ENCODE measurements around the gene DGKD. TPM values are rescaled to one million over a fixed set of nuclear protein-coding genes. Genes with fewer than 3 reads are reported as not detected.

Gene DGKD
- total RNA-seq, 1 experiment from 2014 or later: 52.0 TPM

- BruUV-seq (replicated peaks): no TSS peak
- H3K4me2 ChIP-seq (ENCODE audit: low read length): no peak overlapping the region
- H3K4me1 ChIP-seq (ENCODE audit: control insufficient read depth in 1 of 2, insufficient read depth in 2 of 2, low read length in 2 of 2): 0 out of 4 replicates have a peak, but pooled peaks cover 0 to 4% of the 10 kb centered on the region in 2 experiments
- no peak for TF ChIP-seq EZH2phosphoT487 (IDR thresholded peaks at IDR 0.05; ENCODE audit: borderline replicate concordance)
- TF ChIP-seq YY1 (IDR thresholded peaks at IDR 0.05; ENCODE audit: extremely low read depth, insufficient replicate concordance, low read depth, low read length): no peak
- TF ChIP-seq EZH2 (IDR thresholded peaks at IDR 0.05): no peak
- no peak for TF ChIP-seq SRF (IDR thresholded peaks at IDR 0.05; ENCODE audit: low read depth)
- no peak for TF ChIP-seq EGR1 (IDR thresholded peaks at IDR 0.05; ENCODE audit: low read depth)
- no peak for TF ChIP-seq SIN3A (IDR thresholded peaks at IDR 0.05; ENCODE audit: low read depth)
- TF ChIP-seq CBX3 (IDR thresholded peaks at IDR 0.05; ENCODE audit: low read depth): no peak
- no peak for TF ChIP-seq ELF1 (IDR thresholded peaks at IDR 0.05; ENCODE audit: borderline replicate concordance, low read depth)
- H3K9me3 ChIP-seq (ENCODE audit: control insufficient read depth in 1 of 2, insufficient read depth in 1 of 2, low read depth in 1 of 2, low read length in 2 of 2): no peaks in the 10 kb centered on the region
- peaks cover 85% of the 10 kb centered on the region for H3K79me2 ChIP-seq (ENCODE audit: insufficient read depth, low read length)
- intact Hi-C loops (cut with micrococcal nuclease): no loop called here
- H4K20me1 ChIP-seq (ENCODE audit: insufficient read depth): no peaks in the 10 kb centered on the region
- ChIA-PET CTCF (no interaction called here), POLR2A (no interaction called here), RAD21 (ENCODE audit: low non-redundant PET in 1 of 2, low total read pairs in 2 of 2, uncharacterized antibody in 2 of 2, unreplicated experiment in 2 of 2) (no interaction called here)
- H2AFZ ChIP-seq (ENCODE audit: low read depth, low read length, poor library complexity, severe bottlenecking): no peak overlapping the region
- no peak overlapping the region for H3K4me3 ChIP-seq (replicated peaks in 1 of 2; ENCODE audit: low read depth in 1 of 2, low read length in 2 of 2)
- no peaks in the 10 kb centered on the region for H3K9me2 ChIP-seq (ENCODE audit: insufficient read depth)
- H3K9ac ChIP-seq (ENCODE audit: low read length): no peak overlapping the region
- 0 out of 4 replicates have a peak, but pooled peaks cover 0 to under 1% of the 10 kb centered on the region in 2 experiments for H3K36me3 ChIP-seq (ENCODE audit: control insufficient read depth in 1 of 2, insufficient read depth in 2 of 2, low read length in 2 of 2)
- ATAC-seq: no peak
- DNase-seq (ENCODE audit: low read depth, low spot score): no peak
- no peaks in the 10 kb centered on the region for H3K27me3 ChIP-seq (ENCODE audit: insufficient read depth, low read length)
- no peak overlapping the region for H3K27ac ChIP-seq (ENCODE audit: low read depth, low read length)
These were observed 30.7 kb downstream of the DGKD start for GRCh38 chr2:233384811-233385488.

DNA sequence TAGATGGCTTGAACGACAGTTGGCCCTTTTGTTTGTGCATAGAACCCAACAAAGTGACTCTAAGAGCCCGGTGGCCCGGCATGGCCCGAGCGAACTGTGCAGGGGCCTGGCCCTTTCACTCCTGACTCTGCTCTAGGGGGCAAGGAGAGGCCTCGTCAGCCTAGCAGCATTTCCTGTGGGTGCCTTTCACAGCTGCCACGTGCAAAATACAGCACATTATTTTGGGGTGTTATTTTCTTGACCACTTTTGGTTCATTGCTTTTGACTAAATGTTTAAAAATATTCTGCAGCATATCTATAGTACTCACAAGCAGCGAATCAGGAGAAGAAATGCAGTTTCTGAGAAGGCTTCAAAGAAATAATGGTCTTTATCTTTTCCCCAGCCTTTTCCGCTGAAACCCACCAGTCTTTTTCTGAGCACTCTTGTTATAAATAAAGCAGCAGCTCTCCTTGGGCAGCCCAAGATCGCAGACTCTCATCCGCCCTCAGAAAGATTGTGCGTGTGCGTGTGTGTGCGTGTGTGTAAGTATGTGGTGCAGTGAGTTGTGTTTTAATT, 31.3 kb downstream of the DGKD start:
- H3K27ac ChIP-seq (ENCODE audit: low read depth, low read length): no peak overlapping the region
- H3K79me2 ChIP-seq (ENCODE audit: insufficient read depth, low read length): peaks cover 80% of the 10 kb centered on the region
- H3K36me3 ChIP-seq (ENCODE audit: control insufficient read depth in 1 of 2, insufficient read depth in 2 of 2, low read length in 2 of 2): peaks cover 3 to 6% of the 10 kb centered on the region in 2 experiments; a peak in 2 of 4 replicates
- no peaks in the 10 kb centered on the region for H3K27me3 ChIP-seq (ENCODE audit: insufficient read depth, low read length)
- no peaks in the 10 kb centered on the region for H3K9me3 ChIP-seq (ENCODE audit: control insufficient read depth in 1 of 2, insufficient read depth in 1 of 2, low read depth in 1 of 2, low read length in 2 of 2)
- DNase-seq (ENCODE audit: low read depth, low spot score) (no peak), ATAC-seq (no peak)
- no peak overlapping the region for H3K4me3 ChIP-seq (replicated peaks in 1 of 2; ENCODE audit: low read depth in 1 of 2, low read length in 2 of 2)
- H3K4me2 ChIP-seq (ENCODE audit: low read length): no peak overlapping the region
- intact Hi-C loops (cut with micrococcal nuclease): no loop called here
- no peaks in the 10 kb centered on the region for H3K9me2 ChIP-seq (ENCODE audit: insufficient read depth)
- no peak overlapping the region for H3K9ac ChIP-seq (ENCODE audit: low read length)
- 0 out of 4 replicates have a peak, but pooled peaks cover 0 to 4% of the 10 kb centered on the region in 2 experiments for H3K4me1 ChIP-seq (ENCODE audit: control insufficient read depth in 1 of 2, insufficient read depth in 2 of 2, low read length in 2 of 2)
- ChIA-PET CTCF (no interaction called here), POLR2A (no interaction called here), RAD21 (ENCODE audit: low non-redundant PET in 1 of 2, low total read pairs in 2 of 2, uncharacterized antibody in 2 of 2, unreplicated experiment in 2 of 2) (no interaction called here)
- BruUV-seq (replicated peaks): no TSS peak
- H2AFZ ChIP-seq (ENCODE audit: low read depth, low read length, poor library complexity, severe bottlenecking): no peak overlapping the region
- no peaks in the 10 kb centered on the region for H4K20me1 ChIP-seq (ENCODE audit: insufficient read depth)
- no peak for TF ChIP-seq ZNF274 (IDR thresholded peaks at IDR 0.05; ENCODE audit: low read depth, low read length)
- TF ChIP-seq JUND (IDR thresholded peaks at IDR 0.05): no peak
- TF ChIP-seq ZBTB33 (IDR thresholded peaks at IDR 0.05; ENCODE audit: extremely low read depth, insufficient replicate concordance, low read length): no peak
- TF ChIP-seq CEBPB (IDR thresholded peaks at IDR 0.05; ENCODE audit: low read depth): no peak
- no peak for TF ChIP-seq EZH2phosphoT487 (IDR thresholded peaks at IDR 0.05; ENCODE audit: borderline replicate concordance)
- TF ChIP-seq, protein P1, sequence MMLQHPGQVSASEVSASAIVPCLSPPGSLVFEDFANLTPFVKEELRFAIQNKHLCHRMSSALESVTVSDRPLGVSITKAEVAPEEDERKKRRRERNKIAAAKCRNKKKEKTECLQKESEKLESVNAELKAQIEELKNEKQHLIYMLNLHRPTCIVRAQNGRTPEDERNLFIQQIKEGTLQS (IDR thresholded peaks at IDR 0.05): no peak
- no peak for TF ChIP-seq EGR1 (IDR thresholded peaks at IDR 0.05; ENCODE audit: low read depth)
- no peak for TF ChIP-seq POLR2A (IDR thresholded peaks at IDR 0.05; ENCODE audit: borderline replicate concordance, extremely low read depth, insufficient read depth, insufficient read length)
- no peak for TF ChIP-seq CBX3 (IDR thresholded peaks at IDR 0.05; ENCODE audit: low read depth)
